ENCODE measurements around the gene FAAP24.
"Not testable (repeated sequence)": the region's sequence is repeated elsewhere in the genome, so short reads cannot be mapped to it uniquely, and the experiment has no call there.

Gene FAAP24

GRCh38 chr19:32995966-32996365, 23.9 kb downstream of the FAAP24 start:
- in situ Hi-C loops (cut with HindIII; ENCODE audit: low pct_ligation_motif_present, low pct_unique_long_range_greater_than_20kb, low sequenced_read_pairs); DNase-seq: not testable (repeated sequence)

DNA sequence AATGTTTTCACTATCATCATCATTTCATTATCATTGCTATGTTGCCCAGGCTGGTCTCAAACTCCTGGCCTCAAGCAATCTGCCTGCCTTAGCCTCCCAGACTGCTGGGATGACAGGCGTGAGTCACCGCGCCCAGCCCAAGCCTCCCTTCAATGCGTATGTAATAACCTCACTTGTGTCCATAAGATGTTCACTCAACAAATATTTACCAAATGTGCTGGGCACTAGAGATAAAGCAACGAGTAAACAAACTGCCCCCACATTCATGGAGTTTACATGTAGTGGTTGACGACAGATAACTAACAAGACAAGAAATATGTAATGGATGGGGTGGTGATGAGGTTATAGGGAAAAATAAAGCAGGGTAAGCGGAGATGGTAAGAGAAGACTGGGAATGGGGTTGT, 25.0 kb downstream of the FAAP24 start:
- in situ Hi-C loops (cut with HindIII; ENCODE audit: low pct_ligation_motif_present, low pct_unique_long_range_greater_than_20kb, low sequenced_read_pairs); DNase-seq: not testable (repeated sequence)

GRCh38 chr19:32997716-32998355, 25.8 kb downstream of the FAAP24 start:
- in situ Hi-C loops (cut with HindIII; ENCODE audit: low pct_ligation_motif_present, low pct_unique_long_range_greater_than_20kb, low sequenced_read_pairs) = no loop called here
- no peak for DNase-seq

DNA sequence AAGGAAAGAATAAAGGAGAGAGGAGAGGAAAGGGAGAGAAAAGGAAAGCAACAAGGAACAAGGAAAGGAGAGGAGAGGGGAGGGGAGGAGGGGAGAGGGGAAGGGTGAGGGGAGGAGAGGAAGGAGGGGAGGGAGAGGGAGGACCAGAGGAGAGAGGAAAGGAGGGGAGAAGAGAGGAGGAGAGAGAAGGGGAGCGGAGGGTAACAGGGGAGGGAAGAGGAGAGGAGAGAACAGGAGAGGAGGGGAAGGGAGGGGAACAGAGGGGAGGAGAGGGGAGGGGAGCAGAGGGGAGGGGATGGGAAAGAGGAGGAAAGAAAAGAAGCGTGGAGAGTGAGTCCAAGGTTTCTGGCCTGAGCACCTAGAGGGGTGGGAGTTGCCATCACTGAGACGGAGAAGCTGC, 26.7 kb downstream of the FAAP24 start:
- no peak for DNase-seq
- in situ Hi-C loops (cut with HindIII; ENCODE audit: low pct_ligation_motif_present, low pct_unique_long_range_greater_than_20kb, low sequenced_read_pairs) = no loop called here

- in situ Hi-C loops (cut with HindIII; ENCODE audit: low pct_ligation_motif_present, low pct_unique_long_range_greater_than_20kb, low sequenced_read_pairs) = no loop called here
Measured at GRCh38 chr19:33000510-33000909, 28.5 kb downstream of the FAAP24 start.

DNA sequence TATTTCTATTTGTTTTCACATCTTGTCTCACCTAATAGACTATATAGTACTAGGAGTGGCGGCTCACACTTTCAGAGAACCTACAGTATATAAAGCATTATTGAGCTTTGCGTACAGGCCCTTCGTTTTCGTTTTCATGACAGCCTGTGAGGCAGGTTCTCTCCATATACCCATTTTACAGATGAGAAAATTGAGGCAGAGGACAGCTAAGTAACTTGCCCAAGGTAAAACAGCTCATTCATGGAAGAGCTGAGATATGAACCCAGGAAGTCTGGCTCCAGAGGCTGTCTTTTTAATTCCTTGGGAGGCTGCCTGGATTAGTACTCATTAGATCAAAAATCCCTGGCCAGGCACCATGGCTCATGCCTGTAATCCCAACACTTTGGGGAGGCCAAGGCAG, 28.9 kb downstream of the FAAP24 start:
- in situ Hi-C loops (cut with HindIII; ENCODE audit: low pct_ligation_motif_present, low pct_unique_long_range_greater_than_20kb, low sequenced_read_pairs) = no loop called here
- no peak for DNase-seq

More at GRCh38 chr19:33000510-33000909, 28.5 kb downstream of the FAAP24 start:
- no peak for DNase-seq

DNA sequence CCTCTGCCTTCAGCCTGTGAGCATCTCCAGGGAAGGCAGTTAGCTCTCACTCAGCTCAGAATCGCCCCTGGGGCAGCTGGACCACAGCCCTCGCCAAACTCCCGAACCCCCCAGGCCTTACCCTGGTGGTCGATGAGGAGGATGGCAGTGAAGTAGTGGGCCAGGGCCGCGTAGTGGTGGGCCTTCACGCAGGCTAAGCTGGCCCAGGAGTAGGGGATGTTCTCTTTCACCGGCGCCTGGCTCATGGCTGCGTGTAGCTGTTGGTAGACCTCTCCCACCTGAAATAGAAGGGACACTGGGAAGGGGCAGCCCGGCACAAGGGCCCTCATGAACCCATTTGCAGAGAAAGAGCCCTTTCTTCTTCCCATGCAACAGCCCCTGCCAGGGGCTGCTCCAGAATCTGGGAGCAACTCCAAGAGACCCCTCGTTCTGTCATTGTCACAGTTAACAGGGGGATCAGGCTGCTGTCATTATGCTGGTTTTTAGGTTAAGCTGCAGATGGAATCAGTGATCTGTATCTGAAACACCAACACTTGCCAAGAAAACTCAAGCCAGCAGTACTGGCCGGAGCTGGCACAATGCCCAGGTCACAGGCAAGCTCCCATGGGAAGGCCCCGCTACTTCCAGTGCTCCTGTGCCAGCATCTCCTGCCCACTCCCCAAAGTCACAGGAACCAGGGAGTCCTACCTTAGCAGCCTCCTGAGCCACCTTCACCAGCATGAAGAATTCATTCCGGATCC, 30.3 kb downstream of the FAAP24 start:
- in situ Hi-C loops (cut with HindIII; ENCODE audit: low pct_ligation_motif_present, low pct_unique_long_range_greater_than_20kb, low sequenced_read_pairs) = not testable (repeated sequence)
- DNase-seq = peak; percentile 35

DNA sequence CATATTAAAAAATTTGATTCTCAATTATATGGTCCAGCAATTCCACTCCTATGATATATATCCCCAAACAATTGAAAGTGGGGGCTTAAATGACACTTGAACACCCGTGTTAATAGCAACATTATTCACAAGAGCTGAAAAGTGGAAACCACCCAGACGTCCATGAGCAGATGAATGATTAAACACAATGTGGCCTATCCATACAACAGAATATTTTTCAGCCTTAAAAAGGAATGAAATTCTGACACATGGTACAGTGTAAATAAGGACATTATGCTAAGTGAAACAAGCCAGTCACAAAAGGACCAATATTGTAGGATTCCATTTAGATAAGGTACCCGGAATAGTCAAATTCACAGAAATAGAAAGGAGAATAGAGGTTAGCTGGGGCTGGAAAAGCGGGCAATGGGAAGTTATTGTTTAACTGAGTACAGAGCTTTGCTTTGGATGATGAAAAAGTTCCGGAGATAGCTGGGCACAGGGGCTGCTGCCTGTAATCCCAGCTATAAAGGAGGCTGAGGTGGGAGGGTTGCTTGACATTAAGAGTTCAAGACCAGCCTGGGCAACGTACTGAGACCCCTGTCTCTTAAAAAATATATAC, 31.5 kb downstream of the FAAP24 start:
- DNase-seq = peak; percentile 59
- in situ Hi-C loops (cut with HindIII; ENCODE audit: low pct_ligation_motif_present, low pct_unique_long_range_greater_than_20kb, low sequenced_read_pairs) = not testable (repeated sequence)

- in situ Hi-C loops (cut with HindIII; ENCODE audit: low pct_ligation_motif_present, low pct_unique_long_range_greater_than_20kb, low sequenced_read_pairs) = no loop called here
Measured at GRCh38 chr19:33005440-33005839, 33.4 kb downstream of the FAAP24 start.

GRCh38 chr19:33008738-33009137, 36.7 kb downstream of the FAAP24 start:
- in situ Hi-C loops (cut with HindIII; ENCODE audit: low pct_ligation_motif_present, low pct_unique_long_range_greater_than_20kb, low sequenced_read_pairs) = no loop called here
- DNase-seq = no peak

More at GRCh38 chr19:33005440-33005839, 33.4 kb downstream of the FAAP24 start:
- no peak for DNase-seq

DNA sequence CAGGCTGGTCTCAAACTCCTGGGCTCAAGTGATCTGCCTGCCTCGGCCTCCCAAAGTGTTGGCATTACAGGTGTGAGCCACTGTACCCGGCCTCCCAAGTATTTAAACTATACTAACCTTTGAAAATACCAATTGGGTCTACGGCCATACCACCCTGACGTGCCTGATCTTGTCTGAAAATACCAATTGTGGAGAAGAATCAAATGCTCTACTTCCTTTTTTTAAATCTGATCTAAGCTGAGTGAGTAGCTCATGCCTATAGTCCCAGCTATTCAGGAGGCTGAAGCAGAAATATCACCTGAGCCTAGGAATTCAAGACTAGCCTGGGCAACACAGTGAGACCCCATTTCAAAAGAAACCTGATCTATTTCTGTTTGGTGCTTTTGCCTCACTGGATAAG, 38.8 kb downstream of the FAAP24 start:
- not testable (repeated sequence) for DNase-seq

DNA sequence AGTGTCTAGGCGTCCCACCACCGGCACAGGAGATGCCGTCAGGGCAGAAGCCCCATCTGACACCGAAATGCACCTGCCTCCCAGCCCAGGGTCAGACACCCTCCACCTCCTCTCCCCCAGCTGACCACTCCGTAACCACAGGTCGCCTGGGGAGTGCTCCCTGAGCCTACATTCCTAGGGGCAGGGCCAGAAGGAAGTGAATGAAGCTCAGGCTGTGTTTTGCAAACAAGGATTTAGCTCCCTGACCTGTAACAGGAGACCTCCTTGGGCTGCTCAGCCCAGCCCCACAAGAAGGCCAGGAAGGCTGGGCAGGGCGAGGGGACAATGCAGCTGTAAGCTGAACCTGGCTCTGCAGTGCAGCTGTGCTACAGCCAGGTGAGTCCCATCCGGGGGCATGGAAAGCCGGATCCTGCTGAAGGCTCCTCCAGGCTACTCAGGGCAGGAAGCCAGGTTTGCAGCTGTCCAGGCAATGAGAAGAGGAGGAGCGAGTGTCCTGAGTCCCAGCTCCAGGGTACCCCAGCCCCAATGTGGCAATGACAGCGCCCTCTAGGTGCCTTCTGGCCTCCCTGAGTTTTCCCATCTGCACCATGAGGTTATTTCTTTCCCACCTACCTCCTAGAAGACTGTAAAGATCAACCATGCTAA, 50.6 kb downstream of the FAAP24 start:
- in situ Hi-C loops (cut with HindIII; ENCODE audit: low pct_ligation_motif_present, low pct_unique_long_range_greater_than_20kb, low sequenced_read_pairs) = no loop called here
- no peak for DNase-seq

More for the DNA sequence above, 38.8 kb downstream of the FAAP24 start:
- in situ Hi-C loops (cut with HindIII; ENCODE audit: low pct_ligation_motif_present, low pct_unique_long_range_greater_than_20kb, low sequenced_read_pairs) = not testable (repeated sequence)

DNA sequence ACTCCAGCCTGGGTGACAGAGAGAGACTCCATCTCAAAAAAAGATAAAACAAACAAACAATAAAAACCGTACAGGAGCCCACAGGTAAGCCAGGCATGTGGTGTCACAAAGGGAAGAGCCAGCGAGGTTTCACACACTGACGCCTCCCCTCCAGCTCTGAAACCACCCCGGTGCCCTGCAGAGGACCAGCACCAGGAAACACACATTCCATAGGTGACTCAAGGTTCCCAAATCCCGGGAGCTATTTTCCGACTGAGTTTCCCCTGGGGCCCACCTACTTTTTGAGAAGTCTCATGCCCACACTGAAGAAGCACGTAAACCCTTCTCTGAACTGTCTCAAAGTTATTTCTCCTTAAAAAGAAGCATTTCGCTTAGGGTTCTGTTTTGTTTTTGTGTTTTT, 52.4 kb downstream of the FAAP24 start:
- DNase-seq = no peak
- in situ Hi-C loops (cut with HindIII; ENCODE audit: low pct_ligation_motif_present, low pct_unique_long_range_greater_than_20kb, low sequenced_read_pairs) = no loop called here

DNA sequence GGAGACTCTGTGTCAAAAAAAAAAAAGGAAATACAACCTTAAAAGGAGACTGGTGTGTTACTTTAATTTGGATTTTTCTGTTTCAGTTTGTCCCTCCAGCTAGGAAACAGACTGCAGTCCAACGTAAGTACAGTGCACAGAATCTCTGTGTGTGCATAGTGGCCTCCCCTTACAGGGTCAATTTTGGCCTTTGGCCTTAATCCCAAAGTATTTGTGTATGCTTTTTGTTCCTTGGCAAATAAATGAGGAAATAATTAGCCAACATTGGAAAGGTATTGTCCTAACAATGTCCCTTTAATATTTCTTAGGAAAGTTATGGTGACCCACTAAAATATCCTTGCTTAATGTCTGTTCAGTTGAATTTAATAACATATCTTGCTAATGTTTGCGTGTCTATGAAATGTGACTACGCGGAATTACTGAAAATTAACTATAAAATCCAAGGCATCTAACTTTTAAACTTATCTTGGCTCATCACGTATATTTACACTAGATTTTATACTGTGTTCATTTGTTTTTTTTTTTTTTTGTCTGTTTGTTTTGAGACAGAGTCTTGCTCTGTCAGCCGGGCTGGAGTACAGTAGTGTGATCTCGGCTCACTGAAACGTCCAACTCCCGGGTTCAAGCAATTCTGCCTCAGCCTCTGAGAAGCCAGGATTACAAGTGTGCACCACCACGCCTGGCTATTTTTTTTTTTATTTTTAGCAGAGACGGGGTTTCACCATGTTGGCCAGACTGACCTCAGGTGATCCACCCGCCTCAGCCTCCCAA, 53.6 kb downstream of the FAAP24 start:
- DNase-seq; in situ Hi-C loops (cut with HindIII; ENCODE audit: low pct_ligation_motif_present, low pct_unique_long_range_greater_than_20kb, low sequenced_read_pairs): not testable (repeated sequence)

- DNase-seq; in situ Hi-C loops (cut with HindIII; ENCODE audit: low pct_ligation_motif_present, low pct_unique_long_range_greater_than_20kb, low sequenced_read_pairs): not testable (repeated sequence)
Measured at GRCh38 chr19:33026602-33027001, 54.6 kb downstream of the FAAP24 start.
